GM12878 (cell line): ENCODE measurements around the gene VKORC1.

Source experiments
- BRCA1 ChIP-seq: IDR thresholded peaks from 2 replicates; pipeline ENCODE4 v1.6.1; 2011; ENCODE audit warnings: low read depth, low read length, improper control_type of control experiment
- FOXM1 ChIP-seq: IDR thresholded peaks from 2 replicates; pipeline ENCODE4 v1.6.1; 2012; ENCODE audit warnings: low read depth, mild to moderate bottlenecking, inconsistent platforms, low read length, moderate library complexity
- MEF2A ChIP-seq: IDR thresholded peaks from 2 replicates; pipeline ENCODE4 v1.6.1; 2011; ENCODE audit warnings: low read depth, mild to moderate bottlenecking, low read length, moderate library complexity; ENCODE audit not compliant: insufficient read depth
- MXI1 ChIP-seq: fragments of 150-350 bp; IDR thresholded peaks from 2 replicates; pipeline ENCODE4 v1.6.1; 2011; ENCODE audit warnings: low read depth, mild to moderate bottlenecking, inconsistent platforms, low read length, improper control_type of control experiment
- POLR2A ChIP-seq: IDR thresholded peaks from 2 replicates; pipeline ENCODE4 v1.6.1; 2011; ENCODE audit warnings: low read depth, mild to moderate bottlenecking, low read length
- POLR2AphosphoS5 ChIP-seq: IDR thresholded peaks from 2 replicates; pipeline ENCODE4 v1.6.1; 2011; ENCODE audit warnings: mild to moderate bottlenecking, low read length, inconsistent platforms
- RAD21 ChIP-seq: IDR thresholded peaks from 2 replicates; pipeline ENCODE4 v1.6.1; 2011; ENCODE audit warnings: mild to moderate bottlenecking, low read depth, low read length, moderate library complexity; ENCODE audit not compliant: insufficient read depth
- RB1 ChIP-seq: fragments of 450-650 bp; formaldehyde crosslinking; IDR thresholded peaks from 2 replicates; pipeline ENCODE4 v1.6.1; 2017; ENCODE audit warnings: mild to moderate bottlenecking, borderline replicate concordance
- TAF1 ChIP-seq: IDR thresholded peaks from 2 replicates; pipeline ENCODE4 v1.6.1; 2011; ENCODE audit warnings: mild to moderate bottlenecking, low read depth, low read length, borderline replicate concordance
- YY1 ChIP-seq: IDR thresholded peaks from 2 replicates; pipeline ENCODE4 v1.6.1; 2011; ENCODE audit warnings: low read depth, mild to moderate bottlenecking, low read length
- TF ChIP-seq, protein P1 (sequence below): fragments of 450-650 bp; IDR thresholded peaks from 2 replicates; pipeline ENCODE4 v1.6.1; 2017; ENCODE audit warnings: antibody characterized with exemption, mild to moderate bottlenecking, moderate library complexity
- TF ChIP-seq, protein P2 (sequence below): IDR thresholded peaks from 2 replicates; pipeline ENCODE4 v1.6.1; 2012; ENCODE audit warnings: low read depth, low read length, improper control_type of control experiment
- TF ChIP-seq, protein P3 (sequence below): IDR thresholded peaks from 2 replicates; pipeline ENCODE4 v1.6.1; 2012; ENCODE audit warnings: low read length, inconsistent platforms

DNA sequence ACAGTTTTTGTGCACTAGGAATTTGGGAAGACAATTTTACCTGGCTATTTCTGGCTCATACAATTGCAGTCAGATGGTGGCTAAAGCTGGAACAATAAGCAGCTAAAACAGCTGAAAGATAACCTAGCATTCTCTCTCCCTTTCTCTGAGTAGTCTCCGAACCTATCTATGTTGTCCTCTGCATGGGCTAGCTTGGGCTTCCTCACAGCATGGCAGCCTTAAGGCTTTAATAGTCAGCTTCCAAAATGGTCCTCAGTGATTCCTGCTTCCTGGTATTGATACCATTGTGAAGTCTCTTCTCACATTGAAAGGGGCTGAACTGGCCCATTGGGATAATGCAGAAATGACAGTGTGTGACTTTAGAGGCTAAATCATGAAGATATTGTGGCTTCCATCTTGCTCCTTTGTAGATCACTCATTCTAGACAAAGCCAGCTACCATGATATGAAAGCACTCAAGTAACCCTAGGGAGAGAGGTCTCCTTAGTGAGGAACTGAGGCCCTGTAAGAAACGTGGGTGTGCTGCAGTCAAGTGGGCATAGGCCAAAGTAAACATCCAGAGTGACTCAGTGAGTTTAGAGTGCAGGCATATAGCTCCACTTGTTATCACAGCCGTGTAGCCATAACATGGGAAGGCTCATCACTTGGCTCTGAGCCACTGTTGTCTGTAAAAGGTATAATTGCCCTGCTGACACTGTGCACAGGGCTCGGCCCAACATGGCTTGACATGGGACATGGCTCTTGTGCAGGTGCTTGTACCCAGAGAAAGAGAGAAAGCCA, 5.5 kb upstream of the VKORC1 start:
- TF ChIP-seq FOXM1 (no peak), RB1 (no peak), MEF2A (no peak), MXI1 (no peak), TAF1 (no peak), POLR2AphosphoS5 (no peak), RAD21 (no peak), BRCA1 (no peak), YY1 (0 out of 2 replicates have a peak, but pooled peaks have one; percentile 19), POLR2A (no peak)
- TF ChIP-seq, protein P1, sequence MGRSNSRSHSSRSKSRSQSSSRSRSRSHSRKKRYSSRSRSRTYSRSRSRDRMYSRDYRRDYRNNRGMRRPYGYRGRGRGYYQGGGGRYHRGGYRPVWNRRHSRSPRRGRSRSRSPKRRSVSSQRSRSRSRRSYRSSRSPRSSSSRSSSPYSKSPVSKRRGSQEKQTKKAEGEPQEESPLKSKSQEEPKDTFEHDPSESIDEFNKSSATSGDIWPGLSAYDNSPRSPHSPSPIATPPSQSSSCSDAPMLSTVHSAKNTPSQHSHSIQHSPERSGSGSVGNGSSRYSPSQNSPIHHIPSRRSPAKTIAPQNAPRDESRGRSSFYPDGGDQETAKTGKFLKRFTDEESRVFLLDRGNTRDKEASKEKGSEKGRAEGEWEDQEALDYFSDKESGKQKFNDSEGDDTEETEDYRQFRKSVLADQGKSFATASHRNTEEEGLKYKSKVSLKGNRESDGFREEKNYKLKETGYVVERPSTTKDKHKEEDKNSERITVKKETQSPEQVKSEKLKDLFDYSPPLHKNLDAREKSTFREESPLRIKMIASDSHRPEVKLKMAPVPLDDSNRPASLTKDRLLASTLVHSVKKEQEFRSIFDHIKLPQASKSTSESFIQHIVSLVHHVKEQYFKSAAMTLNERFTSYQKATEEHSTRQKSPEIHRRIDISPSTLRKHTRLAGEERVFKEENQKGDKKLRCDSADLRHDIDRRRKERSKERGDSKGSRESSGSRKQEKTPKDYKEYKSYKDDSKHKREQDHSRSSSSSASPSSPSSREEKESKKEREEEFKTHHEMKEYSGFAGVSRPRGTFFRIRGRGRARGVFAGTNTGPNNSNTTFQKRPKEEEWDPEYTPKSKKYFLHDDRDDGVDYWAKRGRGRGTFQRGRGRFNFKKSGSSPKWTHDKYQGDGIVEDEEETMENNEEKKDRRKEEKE, result no peak
- TF ChIP-seq, protein P2, sequence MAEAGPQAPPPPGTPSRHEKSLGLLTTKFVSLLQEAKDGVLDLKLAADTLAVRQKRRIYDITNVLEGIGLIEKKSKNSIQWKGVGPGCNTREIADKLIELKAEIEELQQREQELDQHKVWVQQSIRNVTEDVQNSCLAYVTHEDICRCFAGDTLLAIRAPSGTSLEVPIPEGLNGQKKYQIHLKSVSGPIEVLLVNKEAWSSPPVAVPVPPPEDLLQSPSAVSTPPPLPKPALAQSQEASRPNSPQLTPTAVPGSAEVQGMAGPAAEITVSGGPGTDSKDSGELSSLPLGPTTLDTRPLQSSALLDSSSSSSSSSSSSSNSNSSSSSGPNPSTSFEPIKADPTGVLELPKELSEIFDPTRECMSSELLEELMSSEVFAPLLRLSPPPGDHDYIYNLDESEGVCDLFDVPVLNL, result no peak
- TF ChIP-seq, protein P3, sequence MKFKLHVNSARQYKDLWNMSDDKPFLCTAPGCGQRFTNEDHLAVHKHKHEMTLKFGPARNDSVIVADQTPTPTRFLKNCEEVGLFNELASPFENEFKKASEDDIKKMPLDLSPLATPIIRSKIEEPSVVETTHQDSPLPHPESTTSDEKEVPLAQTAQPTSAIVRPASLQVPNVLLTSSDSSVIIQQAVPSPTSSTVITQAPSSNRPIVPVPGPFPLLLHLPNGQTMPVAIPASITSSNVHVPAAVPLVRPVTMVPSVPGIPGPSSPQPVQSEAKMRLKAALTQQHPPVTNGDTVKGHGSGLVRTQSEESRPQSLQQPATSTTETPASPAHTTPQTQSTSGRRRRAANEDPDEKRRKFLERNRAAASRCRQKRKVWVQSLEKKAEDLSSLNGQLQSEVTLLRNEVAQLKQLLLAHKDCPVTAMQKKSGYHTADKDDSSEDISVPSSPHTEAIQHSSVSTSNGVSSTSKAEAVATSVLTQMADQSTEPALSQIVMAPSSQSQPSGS, result no peak
